CD4-positive, CD25-positive, alpha-beta regulatory T cell (primary cell): Measurements from ENCODE around the gene LATS2. TPM values are rescaled to one million over a fixed set of nuclear protein-coding genes. Genes with fewer than 3 reads are reported as not detected.

Experiments
- ATAC-seq, 2 donors: fragments of 150-1000 bp; cut with Tn5 transposase; one replicate each; pipeline ENCODE4 v1.10.0; 2021; ENCODE audit warnings: low read depth in 2 of 2, moderate number of reproducible peaks in 2 of 2, moderate library complexity in 1 of 2
- DNase-seq, 3 donors: peaks; one replicate each; pipeline versions ENCODE4 v3.0.0 to v3.0.0-alpha.2; 2012 to 2022; ENCODE audit warnings: mixed read lengths in 1 of 3
- H3K27ac ChIP-seq: one replicate; pipeline ENCODE4 v1.7.0; 2013; ENCODE audit warnings: mild to moderate bottlenecking, low read length; ENCODE audit not compliant: insufficient read depth, poor library complexity, severe bottlenecking
- H3K27me3 ChIP-seq: one replicate; pipeline ENCODE4 v1.7.0; 2013; ENCODE audit warnings: low read length; ENCODE audit not compliant: control insufficient read depth, insufficient read depth
- H3K36me3 ChIP-seq: one replicate; pipeline ENCODE4 v1.7.0; 2013; ENCODE audit warnings: mild to moderate bottlenecking, low read length, moderate library complexity; ENCODE audit not compliant: control insufficient read depth, insufficient read depth
- H3K4me1 ChIP-seq: 2 replicates; pipeline ENCODE4 v1.7.0; 2013; ENCODE audit warnings: mild to moderate bottlenecking, low read length; ENCODE audit not compliant: insufficient read depth, control insufficient read depth, poor library complexity, severe bottlenecking
- H3K4me3 ChIP-seq: one replicate; pipeline ENCODE4 v1.7.0; 2013; ENCODE audit warnings: low read depth, mild to moderate bottlenecking, low read length, moderate library complexity
- H3K9me3 ChIP-seq, 2 experiments: 1 replicate in 1 of 2; 2 replicates in 1 of 2; pipeline ENCODE4 v1.7.0; 2013; ENCODE audit warnings: low read length in 2 of 2, mild to moderate bottlenecking in 1 of 2, moderate library complexity in 1 of 2; ENCODE audit not compliant: control insufficient read depth in 2 of 2
- H3K27ac Mint-ChIP-seq, 3 donors: one replicate each; pipeline ENCODE4 v1.8.0; 2020 to 2022; ENCODE audit warnings: mild to moderate bottlenecking in 3 of 3, mixed read lengths in 3 of 3, moderate library complexity in 2 of 3
- H3K27me3 Mint-ChIP-seq: one replicate; pipeline ENCODE4 v1.8.0; 2022; ENCODE audit warnings: mild to moderate bottlenecking, mixed read lengths
- H3K36me3 Mint-ChIP-seq: one replicate; pipeline ENCODE4 v1.8.0; 2020; ENCODE audit warnings: mixed read lengths
- H3K4me1 Mint-ChIP-seq, 4 donors: one replicate each; pipeline ENCODE4 v1.8.0; 2020 to 2022; ENCODE audit warnings: mixed read lengths in 4 of 4, mild to moderate bottlenecking in 1 of 4
- H3K4me3 Mint-ChIP-seq, 4 donors: one replicate each; pipeline ENCODE4 v1.8.0; 2020 to 2022; ENCODE audit warnings: mild to moderate bottlenecking in 4 of 4, mixed read lengths in 4 of 4, moderate library complexity in 3 of 4
- H3K9me3 Mint-ChIP-seq, 7 donors: one replicate each; pipeline ENCODE4 v1.8.0; 2020 to 2022; ENCODE audit warnings: mixed read lengths in 7 of 7, mild to moderate bottlenecking in 3 of 7, moderate library complexity in 2 of 7
- polyA plus RNA-seq, 4 donors: library from polyadenylated mRNA; unstranded; fragments of 300-500 nt; fragmentation: Illumina TruSeq; gene quantifications; one replicate each; pipeline ENCODE4 v1.2.3, GENCODE V29; 2021
- total RNA-seq: library from RNA; stranded (reverse); gene quantifications from one replicate; pipeline ENCODE4 v1.2.3, GENCODE V29; 2022

Gene LATS2
- total and polyA plus RNA-seq, 5 donors from 2014 or later, result 0.35 TPM; not detected in 4

GRCh38 chr13:21000647-21001046 is 60.7 kb downstream of the LATS2 start:
- peaks cover 4% of the 10 kb centered on the region for H3K27me3 Mint-ChIP-seq

GRCh38 chr13:20998649-20999415 is 62.6 kb downstream of the LATS2 start:
- H3K4me1 ChIP-seq, result no peaks in the 10 kb centered on the region
- Mint-ChIP-seq H3K36me3 (no peaks in the 10 kb centered on the region), H3K27me3 (peaks cover 4% of the 10 kb centered on the region), H3K27ac (no peak overlapping the region), H3K4me1 (no peaks in the 10 kb centered on the region), H3K9me3 (no peaks in the 10 kb centered on the region), H3K4me3 (no peak overlapping the region)
- no peaks in the 10 kb centered on the region for H3K9me3 ChIP-seq
- no peaks in the 10 kb centered on the region for H3K27me3 ChIP-seq
- no peak overlapping the region for H3K27ac ChIP-seq
- H3K4me3 ChIP-seq, result no peak overlapping the region
- no peak for ATAC-seq
- no peak for DNase-seq
- H3K36me3 ChIP-seq, result no peaks in the 10 kb centered on the region

More at GRCh38 chr13:21000647-21001046, 60.7 kb downstream of the LATS2 start:
- H3K4me1 Mint-ChIP-seq, result no peaks in the 10 kb centered on the region
- H3K27ac Mint-ChIP-seq, result no peak overlapping the region
- no peaks in the 10 kb centered on the region for H3K4me1 ChIP-seq
- no peaks in the 10 kb centered on the region for H3K36me3 ChIP-seq
- no peak overlapping the region for H3K27ac ChIP-seq
- no peak overlapping the region for H3K4me3 ChIP-seq
- no peaks in the 10 kb centered on the region for H3K9me3 Mint-ChIP-seq
- no peaks in the 10 kb centered on the region for H3K9me3 ChIP-seq
- H3K27me3 ChIP-seq, result no peaks in the 10 kb centered on the region
- ATAC-seq, result no peak
- no peak overlapping the region for H3K4me3 Mint-ChIP-seq
- no peak for DNase-seq
- H3K36me3 Mint-ChIP-seq, result no peaks in the 10 kb centered on the region

GRCh38 chr13:20997301-20998161 is 63.9 kb downstream of the LATS2 start:
- Mint-ChIP-seq H3K27me3 (peaks cover 6% of the 10 kb centered on the region), H3K9me3 (no peaks in the 10 kb centered on the region), H3K27ac (no peak overlapping the region), H3K36me3 (no peaks in the 10 kb centered on the region), H3K4me3 (no peak overlapping the region), H3K4me1 (no peaks in the 10 kb centered on the region)
- Histone ChIP-seq H3K4me3 (no peak overlapping the region), H3K9me3 (no peaks in the 10 kb centered on the region), H3K27ac (no peak overlapping the region), H3K4me1 (no peaks in the 10 kb centered on the region), H3K36me3 (no peaks in the 10 kb centered on the region), H3K27me3 (no peaks in the 10 kb centered on the region)
- DNase-seq (no peak), ATAC-seq (no peak)

GRCh38 chr13:20995245-20995838 is 66.0 kb downstream of the LATS2 start:
- Histone ChIP-seq H3K4me1 (no peaks in the 10 kb centered on the region), H3K4me3 (no peak overlapping the region), H3K27me3 (no peaks in the 10 kb centered on the region), H3K36me3 (no peaks in the 10 kb centered on the region), H3K27ac (no peak overlapping the region), H3K9me3 (no peaks in the 10 kb centered on the region)
- H3K4me3 Mint-ChIP-seq, result no peak overlapping the region
- H3K27me3 Mint-ChIP-seq, result peaks cover 9% of the 10 kb centered on the region
- no peak for DNase-seq
- H3K4me1 Mint-ChIP-seq, result no peaks in the 10 kb centered on the region
- ATAC-seq, result no peak
- H3K36me3 Mint-ChIP-seq, result no peaks in the 10 kb centered on the region
- H3K9me3 Mint-ChIP-seq, result no peaks in the 10 kb centered on the region
- no peak overlapping the region for H3K27ac Mint-ChIP-seq

- Mint-ChIP-seq H3K4me1 (no peaks in the 10 kb centered on the region), H3K27me3 (peaks cover 9% of the 10 kb centered on the region), H3K27ac (no peak overlapping the region), H3K9me3 (no peaks in the 10 kb centered on the region), H3K4me3 (no peak overlapping the region), H3K36me3 (no peaks in the 10 kb centered on the region)
- H3K9me3 ChIP-seq, result no peaks in the 10 kb centered on the region
- no peak overlapping the region for H3K4me3 ChIP-seq
- no peaks in the 10 kb centered on the region for H3K36me3 ChIP-seq
- no peak for DNase-seq
- H3K27me3 ChIP-seq, result no peaks in the 10 kb centered on the region
- no peak overlapping the region for H3K27ac ChIP-seq
- H3K4me1 ChIP-seq, result no peaks in the 10 kb centered on the region
- no peak for ATAC-seq
These were observed 67.0 kb downstream of the LATS2 start for GRCh38 chr13:20994441-20994821.

- Mint-ChIP-seq H3K36me3 (no peaks in the 10 kb centered on the region), H3K27ac (no peak overlapping the region), H3K4me3 (no peak overlapping the region), H3K9me3 (no peaks in the 10 kb centered on the region), H3K4me1 (no peaks in the 10 kb centered on the region), H3K27me3 (peaks cover 9% of the 10 kb centered on the region)
- no peak overlapping the region for H3K4me3 ChIP-seq
- H3K27ac ChIP-seq, result no peak overlapping the region
- no peaks in the 10 kb centered on the region for H3K36me3 ChIP-seq
- no peaks in the 10 kb centered on the region for H3K27me3 ChIP-seq
- no peaks in the 10 kb centered on the region for H3K4me1 ChIP-seq
- ATAC-seq (no peak), DNase-seq (no peak)
- no peaks in the 10 kb centered on the region for H3K9me3 ChIP-seq
These were observed 67.5 kb downstream of the LATS2 start for GRCh38 chr13:20993661-20994440.

- DNase-seq, result no peak
- no peaks in the 10 kb centered on the region for H3K27me3 ChIP-seq
- Mint-ChIP-seq H3K36me3 (no peaks in the 10 kb centered on the region), H3K9me3 (no peaks in the 10 kb centered on the region), H3K4me3 (no peak overlapping the region), H3K4me1 (no peaks in the 10 kb centered on the region), H3K27ac (no peak overlapping the region), H3K27me3 (peaks cover 9% of the 10 kb centered on the region)
- no peak overlapping the region for H3K27ac ChIP-seq
- no peak for ATAC-seq
- H3K36me3 ChIP-seq, result no peaks in the 10 kb centered on the region
- no peaks in the 10 kb centered on the region for H3K4me1 ChIP-seq
- no peak overlapping the region for H3K4me3 ChIP-seq
- no peaks in the 10 kb centered on the region for H3K9me3 ChIP-seq
These were observed 68.2 kb downstream of the LATS2 start for GRCh38 chr13:20993211-20993610.
